HG03457 (cell line): Measurements from ENCODE around the gene RGS14.
"Not testable (repeated sequence)": the region's sequence is repeated elsewhere in the genome, so short reads cannot be mapped to it uniquely, and the experiment has no call there.

ENCODE experiments used
- ATAC-seq: cut with Tn5 transposase; IDR thresholded peaks from one replicate; pipeline ENCODE4 v1.9.1; 2021; ENCODE audit warnings: moderate number of reproducible peaks; ENCODE audit not compliant: unreplicated experiment

RGS14 gene

DNA sequence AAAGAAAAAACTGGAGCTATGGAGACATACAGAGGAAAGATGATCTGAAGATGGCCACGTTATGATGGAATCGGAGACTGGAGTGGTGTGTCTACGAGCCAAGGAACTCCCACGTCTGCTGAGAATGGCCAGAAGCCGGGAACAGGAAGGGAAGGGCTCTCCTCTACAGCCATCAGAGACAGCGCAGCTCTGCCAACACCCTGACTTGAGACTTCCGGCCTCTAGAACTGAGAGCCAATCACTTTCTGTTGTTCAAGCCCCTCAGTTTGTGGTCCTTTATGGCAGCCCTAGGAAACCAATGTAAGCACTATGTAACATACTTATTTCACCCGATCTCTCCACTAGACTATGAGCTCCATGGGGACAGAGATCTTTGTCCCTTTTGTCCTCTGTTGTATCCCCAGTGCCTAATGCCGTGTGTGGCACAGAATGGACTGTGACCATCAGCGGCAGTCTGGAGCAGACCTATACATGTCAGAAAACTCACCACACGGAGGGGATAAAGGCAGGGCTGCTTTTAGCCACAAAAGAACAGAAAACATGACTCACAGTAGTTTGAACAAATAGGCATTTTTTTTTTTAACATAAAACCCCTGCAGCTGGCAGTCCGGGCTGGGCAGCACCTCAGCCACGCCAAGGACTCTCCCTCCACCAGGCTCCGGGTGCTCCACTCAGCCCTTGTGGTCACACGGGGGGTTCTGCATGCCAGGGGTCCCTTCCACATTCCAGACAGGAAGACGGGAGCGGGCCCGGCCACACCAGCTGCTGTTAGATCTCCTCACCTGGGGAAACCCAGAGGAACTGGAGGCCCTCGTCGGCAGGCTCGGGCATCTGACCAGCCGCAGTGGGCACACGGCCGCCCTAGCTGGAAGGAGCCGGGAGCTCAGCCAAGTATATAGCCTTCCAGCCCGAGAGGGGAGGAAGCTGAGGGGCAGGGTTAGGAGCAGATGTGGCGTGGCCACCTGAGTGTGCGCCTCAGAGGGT is 29.9 kb upstream of the RGS14 start:
- ATAC-seq = no peak

DNA sequence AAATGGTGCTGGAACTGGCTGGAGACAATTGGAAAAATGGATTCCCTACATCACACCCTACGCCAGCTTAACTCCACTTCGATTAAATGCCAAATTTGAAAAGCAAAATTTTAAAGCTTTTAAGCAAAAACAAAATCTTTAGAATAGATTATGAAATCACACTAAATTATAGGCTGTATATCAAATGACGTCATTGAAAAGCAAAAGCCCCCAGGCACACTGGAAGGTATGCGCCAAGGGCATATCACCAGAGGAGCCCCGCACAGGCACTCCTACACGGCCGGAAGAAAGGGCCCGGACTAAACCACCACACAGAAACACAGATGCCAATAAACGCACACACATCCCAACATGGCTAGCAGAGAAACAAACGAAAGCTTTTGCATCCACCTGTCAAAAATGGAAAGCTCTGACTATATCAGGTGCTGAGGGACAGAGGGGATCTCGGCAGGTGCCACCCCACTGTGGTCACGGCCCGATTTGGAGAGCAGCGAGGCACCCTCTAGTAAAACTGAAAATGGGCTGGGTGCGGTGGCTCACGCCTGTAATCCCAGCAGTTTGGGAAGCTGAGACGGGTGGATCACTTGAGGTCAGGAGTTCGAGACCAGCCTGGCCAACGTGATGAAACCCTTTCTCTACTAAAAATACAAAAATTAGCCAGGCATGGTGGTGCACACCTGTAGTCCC is 29.0 kb upstream of the RGS14 start:
- ATAC-seq = no peak

- ATAC-seq = no peak
These were observed 27.8 kb upstream of the RGS14 start for GRCh38 chr5:177329883-177330282.

DNA sequence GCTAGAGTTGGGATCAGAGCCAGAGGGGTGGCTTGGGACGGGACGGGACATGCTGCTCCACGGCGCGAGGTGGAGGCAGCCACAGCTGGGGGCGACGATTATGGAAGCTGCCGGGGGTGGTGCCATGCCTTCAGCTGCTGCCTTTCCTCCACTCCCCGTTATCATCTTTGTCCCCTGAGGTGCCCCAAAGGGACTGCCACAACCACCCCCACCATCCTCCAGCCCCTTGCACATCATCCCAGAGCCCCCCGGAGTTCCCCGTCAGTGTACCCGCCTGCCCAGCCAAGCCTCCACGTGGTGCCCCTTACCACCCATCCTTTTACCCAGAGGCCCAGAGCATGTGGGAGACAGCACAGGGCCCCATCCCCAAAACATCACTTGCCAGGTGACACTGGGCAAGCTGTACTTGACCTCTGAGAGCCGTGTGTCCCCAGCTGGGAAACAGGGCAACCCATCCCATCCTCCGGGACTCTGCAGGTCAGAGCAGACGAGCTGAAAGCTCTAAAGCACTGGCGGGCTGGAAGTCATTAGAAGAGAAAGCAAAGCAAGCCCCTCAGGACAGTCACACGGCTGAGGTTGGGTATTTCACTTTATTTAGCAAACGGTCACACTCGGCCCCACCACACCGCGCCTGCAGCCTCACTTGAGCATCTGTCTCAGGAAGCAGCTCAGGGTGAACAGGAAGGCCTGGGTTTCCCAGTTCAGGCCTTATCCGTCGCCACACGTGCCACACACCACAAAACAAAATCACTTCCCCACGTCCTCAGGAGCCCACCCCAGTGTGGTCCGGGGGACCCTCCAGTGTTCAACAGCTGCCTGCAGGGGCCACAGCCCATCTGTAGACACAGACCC is 26.5 kb upstream of the RGS14 start:
- ATAC-seq = no peak

GRCh38 chr5:177332031-177332895 is 25.5 kb upstream of the RGS14 start:
- no peak for ATAC-seq

- no peak for ATAC-seq
These were observed 24.8 kb upstream of the RGS14 start for GRCh38 chr5:177332896-177333260.

DNA sequence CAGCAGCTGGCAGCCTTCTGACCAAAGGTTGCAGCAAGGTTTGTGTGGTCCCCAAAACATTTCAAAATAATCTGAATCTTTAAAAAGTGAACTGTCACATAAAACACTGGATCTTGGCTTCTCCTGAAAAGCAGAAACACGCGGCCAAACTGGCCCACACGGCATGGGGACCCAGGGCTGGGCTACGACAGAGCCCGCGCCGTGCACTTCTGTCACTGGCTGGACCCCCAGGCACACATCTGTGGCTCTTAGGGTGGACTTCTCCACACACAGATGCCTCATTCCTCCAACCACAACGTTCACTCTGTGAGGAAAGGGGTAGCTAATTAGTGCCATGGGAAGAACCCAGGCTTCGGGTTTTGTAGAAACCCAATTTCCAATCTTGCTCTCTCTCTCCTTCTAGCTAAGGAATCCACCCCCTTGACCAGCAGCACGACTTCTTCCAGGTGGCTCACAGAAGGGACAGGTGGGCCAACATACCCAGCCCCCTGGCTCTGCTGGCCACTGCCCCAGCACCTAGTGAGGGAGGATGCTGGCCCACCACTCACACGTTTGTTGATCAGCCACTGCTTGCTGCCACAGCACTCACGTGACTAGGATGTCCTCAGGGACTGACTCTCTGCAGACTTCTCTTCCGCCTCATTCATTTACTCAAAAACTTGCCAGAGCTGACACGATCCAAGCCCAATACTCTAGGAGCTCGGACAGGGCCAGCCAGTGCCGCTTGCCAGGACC is 24.1 kb upstream of the RGS14 start:
- ATAC-seq = no peak

DNA sequence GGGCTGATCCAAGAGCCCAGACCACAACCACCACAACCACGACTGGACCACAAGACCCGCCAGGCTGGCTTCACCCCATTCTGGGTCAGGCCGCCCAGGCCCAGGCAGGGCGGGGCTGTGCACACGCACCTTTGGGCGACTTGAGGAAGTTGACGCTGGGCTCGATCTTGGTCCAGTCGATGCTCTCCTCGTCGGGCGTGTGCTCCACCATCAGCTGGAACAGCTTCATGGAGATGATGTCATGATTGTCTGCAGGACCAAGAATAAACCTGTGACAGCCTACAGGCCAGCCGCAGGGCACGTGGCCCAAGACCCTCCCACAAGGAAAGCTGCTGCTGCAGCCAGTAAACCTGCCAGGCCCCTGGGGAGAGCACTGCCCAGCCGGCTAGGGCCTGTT is 23.6 kb upstream of the RGS14 start:
- ATAC-seq = no peak

GRCh38 chr5:177334781-177335700 is 22.7 kb upstream of the RGS14 start:
- no peak for ATAC-seq

DNA sequence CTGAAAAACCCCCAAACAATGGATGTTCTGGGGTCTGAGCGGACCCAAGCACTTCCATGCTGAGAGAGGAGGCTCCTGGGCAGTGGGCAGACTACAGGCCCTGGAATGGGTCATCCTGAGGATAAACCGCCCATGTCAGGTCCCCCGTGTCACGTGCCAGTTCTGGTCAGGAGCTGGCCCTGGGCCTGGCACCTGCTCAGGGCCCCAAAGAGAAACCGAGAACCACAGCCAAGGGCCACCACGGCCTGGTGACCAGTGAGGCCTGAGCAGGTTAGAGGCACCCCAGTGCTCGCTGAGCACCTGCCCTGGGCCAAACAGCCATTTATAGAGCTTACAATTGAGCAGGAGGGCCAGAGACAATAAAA is 22.0 kb upstream of the RGS14 start:
- no peak for ATAC-seq

DNA sequence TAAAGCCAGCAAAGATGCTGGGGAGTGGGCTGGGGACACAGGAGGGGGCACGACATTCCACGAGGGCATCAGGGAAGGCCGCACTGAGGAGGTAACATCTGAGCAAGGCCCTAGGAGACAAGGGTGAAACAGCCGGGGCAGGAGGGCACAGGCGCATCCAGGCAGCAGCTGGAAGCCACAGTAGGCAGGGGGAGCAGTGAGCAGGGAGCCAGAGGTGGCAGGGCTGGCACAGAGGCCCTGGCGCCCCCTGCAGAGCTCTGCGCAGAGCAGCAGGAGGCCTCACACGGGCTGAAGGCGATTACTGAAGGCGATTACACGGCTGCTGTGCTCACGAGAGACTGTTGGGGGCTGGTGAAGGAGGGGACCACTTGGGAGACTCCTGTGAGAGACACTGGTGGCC is 21.6 kb upstream of the RGS14 start:
- ATAC-seq = no peak

DNA sequence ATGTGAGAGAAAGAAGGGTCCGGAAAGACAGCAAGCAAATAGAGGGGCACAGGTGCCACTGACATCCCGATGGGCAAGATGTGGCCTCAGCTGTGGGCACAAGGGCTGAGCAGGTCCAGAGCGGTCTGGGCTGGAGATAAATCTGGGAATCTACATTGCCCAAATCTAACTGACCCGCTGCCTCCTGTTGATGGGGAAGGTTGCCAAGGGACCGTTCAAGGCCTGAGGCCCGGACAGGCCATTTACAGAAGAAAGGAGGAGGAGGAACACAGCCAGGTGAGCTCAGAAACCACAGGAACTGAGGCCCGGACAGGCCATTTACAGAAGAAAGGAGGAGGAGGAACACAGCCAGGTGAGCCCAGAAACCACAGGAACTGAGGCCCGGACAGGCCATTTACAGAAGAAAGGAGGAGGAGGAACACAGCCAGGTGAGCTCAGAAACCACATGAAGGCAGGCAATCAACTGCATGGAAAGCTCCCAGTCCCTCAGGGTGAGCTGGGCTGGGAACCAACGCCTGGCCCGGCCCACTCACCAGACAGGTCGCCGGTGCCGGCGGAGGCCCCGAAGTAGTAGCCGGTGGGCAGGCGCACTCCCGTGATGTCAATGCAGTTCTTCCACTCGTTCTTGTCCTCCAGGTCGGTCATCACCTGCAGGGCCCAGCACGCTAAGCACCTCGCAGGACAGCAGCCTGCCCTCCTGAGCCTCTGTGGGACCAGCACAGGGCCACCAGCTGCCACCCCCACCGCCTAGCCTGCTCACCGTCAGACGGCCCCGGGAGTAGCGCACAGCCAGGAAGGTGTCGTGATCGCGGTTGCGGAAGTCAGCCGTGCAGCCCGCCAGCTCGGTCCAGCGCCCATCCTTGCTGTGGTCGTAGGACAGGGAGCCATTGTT is 20.9 kb upstream of the RGS14 start:
- ATAC-seq = no peak

- no peak for ATAC-seq
These were observed 19.2 kb upstream of the RGS14 start for GRCh38 chr5:177338251-177339106.

GRCh38 chr5:177339107-177339638 is 18.6 kb upstream of the RGS14 start:
- no peak for ATAC-seq

- ATAC-seq = not testable (repeated sequence)
These were observed 14.7 kb upstream of the RGS14 start for GRCh38 chr5:177343000-177343399.

DNA sequence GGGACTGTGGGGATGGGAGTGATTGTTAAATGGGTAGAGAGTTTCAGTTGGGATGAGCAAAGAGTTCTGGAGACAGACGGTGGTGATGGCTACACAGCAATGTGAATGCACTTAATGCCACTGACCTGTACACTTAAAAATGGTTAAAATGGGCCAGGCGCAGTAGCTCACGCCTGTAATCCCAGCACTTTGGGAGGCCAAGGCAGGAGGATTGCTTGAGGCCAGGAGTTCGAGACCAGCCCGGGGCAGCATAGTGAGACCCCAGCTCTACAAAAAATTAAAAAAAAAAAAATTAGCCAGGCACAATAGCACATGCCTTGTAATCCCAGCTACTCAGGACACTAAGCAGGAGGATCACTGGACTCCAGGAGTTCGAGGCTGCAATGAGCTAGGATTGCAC is 13.9 kb upstream of the RGS14 start:
- no peak for ATAC-seq

DNA sequence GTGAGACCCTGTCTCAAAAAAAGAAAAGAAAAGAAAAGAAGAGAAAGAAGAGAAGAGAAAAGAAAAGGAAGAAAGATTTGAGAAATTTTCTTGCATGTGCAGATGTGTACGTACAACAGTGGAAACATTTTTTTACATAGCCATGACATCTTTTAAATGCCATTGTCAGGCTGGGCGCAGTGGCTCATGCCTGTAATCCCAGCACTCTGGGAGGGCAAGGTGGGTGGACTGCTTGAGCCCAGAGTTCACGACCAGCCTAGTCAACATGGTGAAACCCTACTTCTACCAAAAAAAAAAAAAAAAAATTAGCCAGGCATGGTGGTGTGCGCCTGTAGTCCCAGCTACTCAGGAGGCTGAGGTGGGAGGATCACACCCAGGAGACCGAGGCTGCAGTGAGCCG is 12.8 kb upstream of the RGS14 start:
- ATAC-seq = no peak
